Liver (tissue), 9 donors: ENCODE data around the gene UROC1. TPM values are rescaled to one million over a fixed set of nuclear protein-coding genes. Genes with fewer than 3 reads are reported as not detected.

Experiments used
- DNase-seq: peaks from one replicate; pipeline ENCODE4 v3.0.0-alpha.2; 2017; ENCODE audit warnings: low spot score
- H3K27ac ChIP-seq, 2 donors: one replicate each; pipeline ENCODE4 v1.7.0; 2013; ENCODE audit warnings: inconsistent platforms in 2 of 2, low read length in 2 of 2, control low read depth in 1 of 2, low read depth in 1 of 2, mild to moderate bottlenecking in 1 of 2
- H3K27me3 ChIP-seq, 4 donors: one replicate each; pipeline versions ENCODE4 v1.6.1 to v1.7.0; 2013; ENCODE audit warnings: low read length in 3 of 4, inconsistent platforms in 1 of 4, mild to moderate bottlenecking in 1 of 4, moderate library complexity in 1 of 4; ENCODE audit not compliant: control insufficient read depth in 4 of 4, insufficient read depth in 4 of 4
- H3K36me3 ChIP-seq, 4 donors: one replicate each; pipeline versions ENCODE4 v1.6.1 to v1.7.0; 2013; ENCODE audit warnings: low read length in 3 of 4, mild to moderate bottlenecking in 3 of 4, low read depth in 1 of 4, moderate library complexity in 1 of 4; ENCODE audit not compliant: control insufficient read depth in 4 of 4, insufficient read depth in 3 of 4
- H3K4me1 ChIP-seq, 4 donors: one replicate each; pipeline versions ENCODE4 v1.6.1 to v1.7.0; 2013; ENCODE audit warnings: low read length in 3 of 4, mild to moderate bottlenecking in 3 of 4, moderate library complexity in 1 of 4; ENCODE audit not compliant: control insufficient read depth in 4 of 4, insufficient read depth in 4 of 4
- H3K4me3 ChIP-seq, 3 donors: one replicate each; pipeline versions ENCODE4 v1.6.1 to v1.7.0; 2013; ENCODE audit warnings: low read length in 3 of 3, control low read depth in 1 of 3, low read depth in 1 of 3, mild to moderate bottlenecking in 1 of 3
- H3K9ac ChIP-seq, 2 donors: one replicate each; pipeline ENCODE4 v1.7.0; 2013; ENCODE audit warnings: low read length in 2 of 2, mild to moderate bottlenecking in 2 of 2, moderate library complexity in 2 of 2, control low read depth in 1 of 2, low read depth in 1 of 2
- H3K9me3 ChIP-seq, 4 donors: one replicate each; pipeline versions ENCODE4 v1.6.1 to v1.7.0; 2013; ENCODE audit warnings: low read length in 3 of 4; ENCODE audit not compliant: control insufficient read depth in 4 of 4
- EGR1 ChIP-seq, 2 donors: IDR thresholded peaks; 2 replicates each; pipeline ENCODE4 v1.6.1; 2016 to 2018; ENCODE audit warnings: antibody characterized with exemption in 2 of 2, low read depth in 2 of 2
- FOXA1 ChIP-seq: IDR thresholded peaks from 2 replicates; pipeline ENCODE4 v1.6.1; 2016; ENCODE audit warnings: antibody characterized with exemption
- FOXA2 ChIP-seq: IDR thresholded peaks from 2 replicates; pipeline ENCODE4 v1.6.1; 2016; ENCODE audit warnings: antibody characterized with exemption
- GABPA ChIP-seq, 2 donors: IDR thresholded peaks in 1 of 2; conservative IDR thresholded peaks in 1 of 2; 2 replicates each; pipeline ENCODE4 v1.6.1; 2016; ENCODE audit warnings: antibody characterized with exemption in 2 of 2, mild to moderate bottlenecking in 1 of 2, moderate library complexity in 1 of 2
- HNF4A ChIP-seq, 2 donors: conservative IDR thresholded peaks; 2 replicates each; pipeline ENCODE4 v1.6.1; 2016; ENCODE audit warnings: antibody characterized with exemption in 2 of 2, mild to moderate bottlenecking in 2 of 2
- NR2F2 ChIP-seq: IDR thresholded peaks from 2 replicates; pipeline ENCODE4 v1.6.1; 2016; ENCODE audit warnings: antibody characterized with exemption
- RAD21 ChIP-seq, 2 donors: IDR thresholded peaks; 2 replicates each; pipeline ENCODE4 v1.6.1; 2016; ENCODE audit warnings: antibody characterized with exemption in 2 of 2, mild to moderate bottlenecking in 2 of 2
- RXRA ChIP-seq, 2 donors: IDR thresholded peaks; 2 replicates each; pipeline ENCODE4 v1.6.1; 2017 to 2018; ENCODE audit warnings: antibody characterized with exemption in 2 of 2, mild to moderate bottlenecking in 1 of 2
- SP1 ChIP-seq: IDR thresholded peaks from 2 replicates; pipeline ENCODE4 v1.6.1; 2018; ENCODE audit warnings: antibody characterized with exemption, mild to moderate bottlenecking
- TAF1 ChIP-seq: conservative IDR thresholded peaks from 2 replicates; pipeline ENCODE4 v1.6.1; 2016; ENCODE audit warnings: antibody characterized with exemption, mild to moderate bottlenecking
- YY1 ChIP-seq: IDR thresholded peaks from 2 replicates; pipeline ENCODE4 v1.6.1; 2016; ENCODE audit warnings: antibody characterized with exemption, mild to moderate bottlenecking
- WGBS: extraction: QIAGEN DNeasy Blood & Tissue Kit; methylation state at CpG from one replicate; pipeline ENCODE4 v1.1.7; 2013; 5-methylcytosine and 5-hydroxymethylcytosine counted together
- polyA plus RNA-seq, 2 donors: library from polyadenylated mRNA; stranded (reverse) in 1 of 2; unstranded in 1 of 2; fragments of 200-250 nt in 1 of 2; fragments of >200 nt in 1 of 2; fragmentation: Nextera tagmentation in 1 of 2; extraction: Ambion mirVana in 1 of 2; gene quantifications; one replicate each; pipeline versions ENCODE4 v1.2.1 to v1.2.3, GENCODE V29; 2013 to 2015
- total RNA-seq, 2 donors: library from RNA; depleted of rRNA; stranded (reverse); fragments of >200 nt; gene quantifications; one replicate each; pipeline ENCODE4 v1.2.3, GENCODE V29; 2014
- TF ChIP-seq, protein P1 (sequence below): IDR thresholded peaks from 2 replicates; pipeline ENCODE4 v1.6.1; 2016; ENCODE audit warnings: antibody characterized with exemption
- TF ChIP-seq, protein P2 (sequence below): IDR thresholded peaks from 2 replicates; pipeline ENCODE4 v1.6.1; 2016; ENCODE audit warnings: antibody characterized with exemption
- TF ChIP-seq, protein P3 (sequence below): IDR thresholded peaks from 2 replicates; pipeline ENCODE4 v1.6.1; 2016; ENCODE audit warnings: antibody characterized with exemption, mild to moderate bottlenecking
- donor health status: healthy.
- donor health status: healthy.
- donor health status: healthy.
- donor health status: healthy.
- donor health status: healthy.

UROC1 gene
- total and polyA plus RNA-seq, 4 donors = 5.9 to 28.4 (median 18.2) TPM

DNA sequence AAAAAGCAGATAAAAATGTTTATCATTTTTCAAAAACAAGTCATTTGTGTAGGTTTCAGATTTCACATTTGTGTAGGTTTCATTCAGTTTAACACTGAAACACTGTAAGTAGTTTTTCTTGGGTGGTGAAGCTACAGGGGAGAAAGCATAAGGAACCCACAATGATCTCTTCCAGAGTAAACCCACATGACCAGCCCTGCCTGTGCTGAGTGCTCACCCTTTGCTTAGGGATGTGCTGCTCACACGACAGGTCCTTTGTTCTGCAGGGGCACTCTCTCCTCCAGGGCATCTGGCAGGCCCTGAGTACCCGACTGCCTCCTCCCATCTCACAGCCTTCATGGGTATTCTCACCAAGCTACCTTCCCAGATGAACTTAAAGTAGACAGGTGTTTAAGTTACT, 70.8 kb downstream of the UROC1 start (continued):
- TF ChIP-seq RAD21 (IDR thresholded peaks at IDR 0.05) = no peak
- TF ChIP-seq HNF4A (conservative IDR thresholded peaks at IDR 0.05) = no peak
- no peak for TF ChIP-seq FOXA1
- TF ChIP-seq, protein P1, sequence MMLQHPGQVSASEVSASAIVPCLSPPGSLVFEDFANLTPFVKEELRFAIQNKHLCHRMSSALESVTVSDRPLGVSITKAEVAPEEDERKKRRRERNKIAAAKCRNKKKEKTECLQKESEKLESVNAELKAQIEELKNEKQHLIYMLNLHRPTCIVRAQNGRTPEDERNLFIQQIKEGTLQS = no peak

- Histone ChIP-seq H3K4me1 (peaks cover 14 to 56% (median 49%) of the 10 kb centered on the region in 4 donors), H3K4me3 (no peak overlapping the region), H3K27ac (peak overlapping the region in 1 of 2 donors; percentile 29), H3K9ac (no peak overlapping the region), H3K27me3 (no peaks in the 10 kb centered on the region), H3K9me3 (no peaks in the 10 kb centered on the region), H3K36me3 (peaks cover 2 to 10% (median 4%) of the 10 kb centered on the region in 4 donors)
- TF ChIP-seq NR2F2 (no peak), RXRA (IDR thresholded peaks at IDR 0.05) (peak in 1 of 2 donors; percentile 6)
- DNase-seq = peak; percentile 30
- 87% methylated on average over 8 of the region's 8 CpGs for WGBS
Observed at GRCh38 chr3:126446301-126446700, 71.3 kb downstream of the UROC1 start.

DNA sequence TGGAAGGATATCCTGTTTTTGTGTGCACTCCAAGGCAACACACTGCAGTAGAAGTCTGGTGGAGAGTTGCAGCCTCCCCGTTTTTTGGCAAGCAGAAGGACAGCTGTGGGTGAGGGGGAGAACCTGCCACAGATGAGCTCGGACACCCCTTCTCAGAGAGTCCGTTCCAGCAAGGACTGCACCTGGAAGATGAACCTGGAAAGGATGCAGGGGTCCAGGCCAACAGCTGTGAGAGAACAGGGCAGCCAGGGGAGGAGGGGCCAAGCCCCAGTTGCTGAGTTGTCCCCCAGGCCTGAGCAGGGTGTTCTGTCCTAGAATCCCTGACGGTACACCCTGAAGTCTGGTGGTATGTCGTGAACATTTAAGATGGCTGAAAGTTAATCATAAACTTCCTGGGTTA, 72.1 kb downstream of the UROC1 start:
- no peaks in the 10 kb centered on the region for H3K27me3 ChIP-seq
- peaks cover 14 to 50% (median 47%) of the 10 kb centered on the region in 4 donors for H3K4me1 ChIP-seq
- peaks cover 2 to 12% (median 3%) of the 10 kb centered on the region in 4 donors for H3K36me3 ChIP-seq
- H3K9ac ChIP-seq = no peak overlapping the region
- no peak for TF ChIP-seq NR2F2
- no peak for TF ChIP-seq YY1
- TF ChIP-seq GABPA (IDR thresholded peaks at IDR 0.05 in 1 of 2, conservative IDR thresholded peaks at IDR 0.05 in 1 of 2) = no peak
- no peak for TF ChIP-seq EGR1 (IDR thresholded peaks at IDR 0.05; ENCODE audit: low read depth in 2 of 2)
- TF ChIP-seq HNF4A (conservative IDR thresholded peaks at IDR 0.05) = no peak
- TF ChIP-seq, protein P2, sequence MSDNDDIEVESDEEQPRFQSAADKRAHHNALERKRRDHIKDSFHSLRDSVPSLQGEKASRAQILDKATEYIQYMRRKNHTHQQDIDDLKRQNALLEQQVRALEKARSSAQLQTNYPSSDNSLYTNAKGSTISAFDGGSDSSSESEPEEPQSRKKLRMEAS = no peak
- no peak for TF ChIP-seq SP1
- WGBS = 43% methylated on average over 5 of the region's 5 CpGs
- H3K4me3 ChIP-seq = no peak overlapping the region
- no peak for DNase-seq
- no peak overlapping the region for H3K27ac ChIP-seq
- H3K9me3 ChIP-seq = no peaks in the 10 kb centered on the region

GRCh38 chr3:126442856-126443242, 74.7 kb downstream of the UROC1 start:
- Histone ChIP-seq H3K27me3 (no peaks in the 10 kb centered on the region), H3K4me1 (peaks cover 10 to 26% (median 22%) of the 10 kb centered on the region in 4 donors), H3K9ac (no peak overlapping the region), H3K27ac (no peak overlapping the region), H3K36me3 (peaks cover 5 to 31% (median 13%) of the 10 kb centered on the region in 4 donors), H3K9me3 (no peaks in the 10 kb centered on the region), H3K4me3 (no peak overlapping the region)
- 95% methylated on average over 3 of the region's 3 CpGs for WGBS
- DNase-seq = no peak
- TF ChIP-seq YY1 (no peak), FOXA1 (no peak), TAF1 (no peak), RAD21 (IDR thresholded peaks at IDR 0.05) (no peak), NR2F2 (no peak), FOXA2 (no peak), RXRA (IDR thresholded peaks at IDR 0.05) (no peak), EGR1 (IDR thresholded peaks at IDR 0.05; ENCODE audit: low read depth in 2 of 2) (no peak)
- TF ChIP-seq, protein P1 = no peak
- TF ChIP-seq, protein P2 = no peak
- TF ChIP-seq, protein P3, sequence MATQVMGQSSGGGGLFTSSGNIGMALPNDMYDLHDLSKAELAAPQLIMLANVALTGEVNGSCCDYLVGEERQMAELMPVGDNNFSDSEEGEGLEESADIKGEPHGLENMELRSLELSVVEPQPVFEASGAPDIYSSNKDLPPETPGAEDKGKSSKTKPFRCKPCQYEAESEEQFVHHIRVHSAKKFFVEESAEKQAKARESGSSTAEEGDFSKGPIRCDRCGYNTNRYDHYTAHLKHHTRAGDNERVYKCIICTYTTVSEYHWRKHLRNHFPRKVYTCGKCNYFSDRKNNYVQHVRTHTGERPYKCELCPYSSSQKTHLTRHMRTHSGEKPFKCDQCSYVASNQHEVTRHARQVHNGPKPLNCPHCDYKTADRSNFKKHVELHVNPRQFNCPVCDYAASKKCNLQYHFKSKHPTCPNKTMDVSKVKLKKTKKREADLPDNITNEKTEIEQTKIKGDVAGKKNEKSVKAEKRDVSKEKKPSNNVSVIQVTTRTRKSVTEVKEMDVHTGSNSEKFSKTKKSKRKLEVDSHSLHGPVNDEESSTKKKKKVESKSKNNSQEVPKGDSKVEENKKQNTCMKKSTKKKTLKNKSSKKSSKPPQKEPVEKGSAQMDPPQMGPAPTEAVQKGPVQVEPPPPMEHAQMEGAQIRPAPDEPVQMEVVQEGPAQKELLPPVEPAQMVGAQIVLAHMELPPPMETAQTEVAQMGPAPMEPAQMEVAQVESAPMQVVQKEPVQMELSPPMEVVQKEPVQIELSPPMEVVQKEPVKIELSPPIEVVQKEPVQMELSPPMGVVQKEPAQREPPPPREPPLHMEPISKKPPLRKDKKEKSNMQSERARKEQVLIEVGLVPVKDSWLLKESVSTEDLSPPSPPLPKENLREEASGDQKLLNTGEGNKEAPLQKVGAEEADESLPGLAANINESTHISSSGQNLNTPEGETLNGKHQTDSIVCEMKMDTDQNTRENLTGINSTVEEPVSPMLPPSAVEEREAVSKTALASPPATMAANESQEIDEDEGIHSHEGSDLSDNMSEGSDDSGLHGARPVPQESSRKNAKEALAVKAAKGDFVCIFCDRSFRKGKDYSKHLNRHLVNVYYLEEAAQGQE = no peak
